ENCODE results near the gene SLC9A2.

The SLC9A2 gene, protein sequence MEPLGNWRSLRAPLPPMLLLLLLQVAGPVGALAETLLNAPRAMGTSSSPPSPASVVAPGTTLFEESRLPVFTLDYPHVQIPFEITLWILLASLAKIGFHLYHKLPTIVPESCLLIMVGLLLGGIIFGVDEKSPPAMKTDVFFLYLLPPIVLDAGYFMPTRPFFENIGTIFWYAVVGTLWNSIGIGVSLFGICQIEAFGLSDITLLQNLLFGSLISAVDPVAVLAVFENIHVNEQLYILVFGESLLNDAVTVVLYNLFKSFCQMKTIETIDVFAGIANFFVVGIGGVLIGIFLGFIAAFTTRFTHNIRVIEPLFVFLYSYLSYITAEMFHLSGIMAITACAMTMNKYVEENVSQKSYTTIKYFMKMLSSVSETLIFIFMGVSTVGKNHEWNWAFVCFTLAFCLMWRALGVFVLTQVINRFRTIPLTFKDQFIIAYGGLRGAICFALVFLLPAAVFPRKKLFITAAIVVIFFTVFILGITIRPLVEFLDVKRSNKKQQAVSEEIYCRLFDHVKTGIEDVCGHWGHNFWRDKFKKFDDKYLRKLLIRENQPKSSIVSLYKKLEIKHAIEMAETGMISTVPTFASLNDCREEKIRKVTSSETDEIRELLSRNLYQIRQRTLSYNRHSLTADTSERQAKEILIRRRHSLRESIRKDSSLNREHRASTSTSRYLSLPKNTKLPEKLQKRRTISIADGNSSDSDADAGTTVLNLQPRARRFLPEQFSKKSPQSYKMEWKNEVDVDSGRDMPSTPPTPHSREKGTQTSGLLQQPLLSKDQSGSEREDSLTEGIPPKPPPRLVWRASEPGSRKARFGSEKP

DNA sequence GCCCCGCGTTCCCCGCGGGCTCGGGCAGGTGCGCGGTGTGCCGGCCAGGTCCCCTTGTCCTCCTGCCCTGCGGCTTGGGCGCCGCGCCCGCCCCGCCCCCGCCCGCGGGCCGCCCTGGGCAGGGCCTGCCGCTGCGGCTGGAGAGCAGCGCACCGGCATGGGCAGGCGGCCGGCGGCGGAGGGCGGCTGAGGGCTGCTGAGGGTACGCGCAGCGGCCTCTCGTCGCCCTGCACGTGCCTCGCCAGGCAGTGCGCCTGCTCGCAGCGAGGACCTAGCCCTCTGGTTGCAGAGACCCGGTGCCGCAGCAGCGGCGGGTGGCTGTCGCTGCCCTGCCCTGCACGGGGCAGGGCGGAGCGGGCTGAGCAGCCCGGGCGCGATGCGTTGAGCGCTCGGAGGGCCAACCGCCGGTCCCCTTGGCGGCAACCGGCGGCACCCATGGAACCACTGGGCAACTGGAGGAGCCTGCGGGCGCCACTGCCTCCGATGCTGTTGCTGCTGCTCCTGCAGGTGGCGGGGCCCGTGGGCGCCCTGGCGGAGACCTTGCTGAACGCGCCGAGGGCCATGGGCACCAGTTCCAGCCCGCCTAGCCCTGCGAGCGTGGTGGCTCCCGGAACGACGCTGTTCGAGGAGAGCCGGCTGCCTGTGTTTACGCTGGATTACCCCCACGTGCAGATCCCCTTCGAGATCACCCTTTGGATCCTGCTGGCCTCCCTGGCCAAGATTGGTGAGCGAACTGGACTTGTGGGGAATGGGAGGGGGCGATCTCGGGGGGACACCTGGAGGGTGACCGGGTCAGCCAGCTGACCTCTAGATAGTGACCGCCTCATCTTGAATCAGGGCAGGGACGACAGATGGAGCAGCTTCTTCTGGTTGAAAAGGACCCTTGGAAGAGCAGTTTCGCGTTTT, at the start of gene SLC9A2:
SLC9A2 (plus strand) TSS at position 140 of the 906 bp plus-strand sequence; CDS start at position 436, 296 bp downstream.
- DNase-seq: no peak

DNA sequence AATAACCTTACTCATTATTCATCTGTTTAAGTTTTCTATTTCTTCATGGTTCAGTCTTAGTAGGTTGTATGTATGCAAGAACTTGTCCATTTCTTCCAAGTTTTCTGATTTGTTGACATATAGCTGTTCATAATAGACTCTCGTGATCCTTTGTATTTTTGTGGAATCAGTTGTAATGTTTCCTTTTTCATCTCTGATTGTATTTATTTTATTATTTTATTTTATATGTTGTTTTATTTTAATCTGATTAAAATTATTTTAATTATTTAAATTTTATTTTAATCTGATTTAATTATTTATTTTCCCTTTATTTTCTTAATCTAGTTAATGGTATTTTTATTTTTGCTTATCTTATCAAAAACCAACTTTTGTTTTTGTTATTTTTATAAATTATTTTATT, 43.5 kb upstream of the SLC9A2 start:
- DNase-seq: no peak

DNA sequence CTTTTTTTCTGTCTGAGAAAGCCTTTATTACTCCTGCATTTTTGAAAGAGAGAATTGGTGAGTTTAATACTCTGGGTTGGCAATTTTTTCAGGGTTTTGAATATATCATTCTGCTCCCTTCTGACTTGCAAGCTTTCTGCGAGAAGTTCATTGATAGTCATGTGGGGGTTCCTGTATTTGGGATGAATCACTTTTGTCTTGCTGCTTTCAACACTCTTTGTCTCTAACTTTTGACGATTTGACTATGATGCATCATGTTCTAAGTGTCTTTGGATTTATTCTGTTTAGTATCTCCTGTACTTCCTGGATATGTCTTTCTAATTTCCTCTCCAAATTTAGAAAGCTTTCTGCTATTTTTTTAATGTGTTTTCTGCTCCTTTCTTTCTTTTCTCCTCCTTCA, 41.0 kb upstream of the SLC9A2 start:
- DNase-seq: no peak

DNA sequence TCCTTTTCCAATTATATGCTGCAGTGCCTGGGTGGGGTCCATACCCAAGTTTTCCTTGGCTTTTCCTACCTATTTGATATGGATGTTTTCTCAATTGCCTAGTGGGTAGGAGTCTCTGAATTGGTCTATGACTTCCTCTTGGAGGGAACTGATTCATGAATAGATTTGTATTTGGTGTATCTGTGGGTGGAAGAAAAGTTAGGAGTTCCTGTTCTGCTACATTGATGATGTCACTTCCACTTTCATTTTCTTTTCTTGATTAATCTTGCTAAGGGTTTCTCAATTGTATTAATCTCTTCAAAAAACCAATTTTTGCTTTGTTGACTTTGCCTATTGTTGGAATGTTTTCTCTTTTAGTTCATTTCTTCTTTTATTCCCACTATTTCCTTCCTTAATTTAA, 37.4 kb upstream of the SLC9A2 start:
- no peak for DNase-seq

DNA sequence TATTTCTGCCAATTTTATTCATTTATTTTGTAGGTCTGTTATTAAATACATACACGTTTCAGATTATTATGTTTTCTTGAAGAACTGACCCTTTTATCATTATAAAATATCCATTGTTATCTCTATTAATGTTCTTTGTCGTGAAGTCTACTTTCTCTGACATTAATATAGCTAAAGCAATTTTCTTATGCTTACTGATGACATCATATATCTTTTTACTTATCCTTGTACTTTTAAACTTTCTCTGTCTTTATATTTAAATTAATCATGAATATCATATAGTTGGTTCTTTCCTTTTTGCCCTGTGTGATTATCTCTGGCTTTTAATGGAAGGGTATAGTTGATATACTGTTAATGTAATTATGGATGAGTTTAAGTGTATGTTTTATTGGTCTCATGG, 36.5 kb upstream of the SLC9A2 start:
- no peak for DNase-seq

DNA sequence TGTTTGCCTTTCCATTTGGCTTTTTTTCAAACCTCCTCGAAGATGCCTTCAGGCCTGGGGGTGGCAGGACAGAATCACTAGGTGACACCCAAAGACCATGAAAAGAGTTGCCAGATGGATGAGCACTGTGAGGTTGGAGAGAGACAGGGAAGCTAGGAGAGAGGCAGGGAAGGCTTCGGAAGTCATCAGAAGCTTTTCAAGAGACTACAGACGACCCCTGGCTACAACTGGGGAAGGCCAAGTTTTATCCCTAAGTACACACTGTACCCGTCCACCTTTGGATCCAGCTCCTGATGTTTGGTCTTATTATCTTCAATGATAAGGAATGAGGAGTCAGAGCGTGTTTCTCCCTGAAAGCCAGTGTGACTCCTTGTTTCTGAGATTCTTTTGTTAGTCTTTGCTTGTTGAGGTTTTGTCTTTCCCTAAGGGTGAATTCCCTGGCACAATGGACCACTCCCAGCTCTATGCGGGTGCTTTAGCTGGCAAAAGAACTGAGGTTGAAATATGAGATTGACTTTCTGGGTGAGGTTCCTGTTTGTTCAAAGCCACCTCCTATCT, 33.4 kb upstream of the SLC9A2 start:
- DNase-seq: no peak

DNA sequence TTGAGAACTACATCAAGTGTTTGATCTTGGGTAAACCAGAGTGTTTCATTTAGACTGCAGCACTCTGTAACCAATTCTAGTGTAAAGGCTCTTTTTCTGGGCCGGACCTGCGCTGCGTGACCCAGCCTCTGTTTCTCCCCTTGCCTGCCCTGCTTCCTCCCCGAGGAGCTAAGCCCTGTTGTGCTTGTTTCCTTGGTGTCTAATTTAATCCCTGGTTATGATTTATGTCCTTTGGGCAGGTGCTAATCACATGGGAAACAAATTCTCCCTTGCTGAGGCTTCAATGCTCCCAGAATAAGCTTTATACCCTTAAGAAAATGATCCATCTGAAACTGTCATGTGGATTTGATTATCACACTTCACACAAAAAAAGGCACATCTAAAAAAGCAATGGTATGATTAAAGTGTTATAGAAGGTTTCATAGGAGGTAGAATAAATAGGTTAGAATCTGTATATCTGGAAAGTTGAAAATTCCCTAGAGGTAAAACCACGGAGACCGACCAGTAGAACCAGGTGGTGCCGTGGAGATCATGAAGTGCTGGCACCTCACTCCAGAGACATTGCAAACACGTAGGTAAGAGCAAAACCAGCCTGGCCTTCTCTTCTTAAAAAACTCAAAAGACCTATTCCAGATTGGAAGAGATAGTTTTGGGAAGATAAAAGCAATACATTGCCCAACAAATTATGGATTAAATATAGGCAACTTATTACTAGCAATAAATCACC, 31.0 kb upstream of the SLC9A2 start:
- no peak for DNase-seq

DNA sequence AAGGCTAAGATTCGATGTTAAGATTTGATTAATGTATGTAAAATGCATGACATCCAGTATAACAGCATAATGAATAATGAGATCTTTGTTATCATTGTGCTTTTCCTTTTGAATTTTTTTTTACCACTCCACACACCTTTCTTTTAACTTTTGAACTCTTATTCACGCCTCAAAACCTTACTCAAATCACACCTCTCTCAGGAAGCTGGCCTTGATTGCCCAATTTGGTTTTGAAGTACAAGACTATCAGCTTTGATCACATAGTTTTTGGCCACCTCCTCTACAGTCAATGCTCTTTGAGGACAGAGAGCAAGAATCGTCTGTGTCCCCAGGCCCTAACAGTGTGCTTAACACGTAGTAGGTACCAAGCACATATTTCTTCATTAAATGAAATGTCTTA, 29.9 kb upstream of the SLC9A2 start:
- DNase-seq: no peak

DNA sequence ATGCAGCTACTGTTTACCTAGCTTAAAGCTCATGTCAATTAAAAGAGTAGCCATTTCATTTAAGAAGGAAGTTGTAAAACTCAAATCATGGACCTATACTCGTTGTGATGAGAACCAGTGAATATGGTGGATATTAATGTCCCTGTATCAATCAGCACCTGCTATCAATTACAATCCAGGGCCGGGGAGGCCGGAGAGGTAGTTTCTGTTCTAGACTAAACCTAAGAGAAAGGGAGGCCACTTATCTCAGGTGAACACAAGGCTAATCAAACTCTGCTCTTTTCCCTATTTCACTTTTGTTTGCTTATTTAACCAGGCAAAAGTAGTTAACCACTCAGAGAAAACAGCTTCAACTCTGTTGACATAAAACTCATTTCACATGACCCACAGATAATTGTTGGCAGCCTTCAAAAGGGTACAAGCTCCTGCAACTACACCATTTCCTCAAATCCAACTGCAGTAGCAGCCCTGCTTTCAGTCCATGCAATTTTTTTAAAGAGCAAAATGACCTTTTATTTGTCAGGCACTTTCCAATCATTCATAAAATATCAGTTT, 27.8 kb upstream of the SLC9A2 start:
- DNase-seq: no peak

DNA sequence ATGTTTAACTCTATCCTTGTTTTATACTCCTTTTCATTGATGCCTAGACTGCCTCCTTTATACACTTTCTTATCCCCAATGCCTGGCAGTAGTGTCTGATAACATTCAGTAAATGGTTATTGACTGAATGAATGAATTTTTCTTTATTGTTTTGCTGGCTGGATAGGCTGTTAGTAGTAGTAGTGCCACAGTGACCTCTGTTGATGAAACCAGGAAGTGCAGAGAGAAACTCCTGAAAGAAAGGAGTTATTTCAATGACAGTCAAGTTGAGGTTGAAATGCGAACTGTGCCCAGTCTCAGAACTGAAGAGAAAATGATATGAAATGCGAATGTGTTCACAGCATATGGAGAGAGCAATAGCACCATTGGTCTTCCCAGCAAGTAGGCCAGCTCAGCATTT, 26.8 kb upstream of the SLC9A2 start:
- DNase-seq: no peak

DNA sequence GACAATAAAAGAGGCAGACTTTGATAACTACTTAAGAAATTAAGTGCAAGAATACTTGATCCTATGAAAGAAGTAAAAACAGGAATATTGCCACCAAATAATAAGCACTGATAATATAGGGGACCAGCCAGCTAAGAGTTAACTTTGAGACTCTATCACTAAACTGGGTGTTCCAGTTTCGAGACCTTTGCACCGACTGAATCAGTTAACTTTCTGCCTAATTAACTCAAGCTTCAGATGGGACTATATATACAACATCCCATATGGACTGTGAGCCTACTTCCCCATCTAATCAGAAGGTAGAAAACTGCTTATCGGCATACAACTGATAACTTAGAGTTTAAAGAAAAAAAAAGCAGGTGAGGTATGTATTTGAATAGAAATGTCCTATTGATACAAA, 25.8 kb upstream of the SLC9A2 start:
- DNase-seq: no peak

DNA sequence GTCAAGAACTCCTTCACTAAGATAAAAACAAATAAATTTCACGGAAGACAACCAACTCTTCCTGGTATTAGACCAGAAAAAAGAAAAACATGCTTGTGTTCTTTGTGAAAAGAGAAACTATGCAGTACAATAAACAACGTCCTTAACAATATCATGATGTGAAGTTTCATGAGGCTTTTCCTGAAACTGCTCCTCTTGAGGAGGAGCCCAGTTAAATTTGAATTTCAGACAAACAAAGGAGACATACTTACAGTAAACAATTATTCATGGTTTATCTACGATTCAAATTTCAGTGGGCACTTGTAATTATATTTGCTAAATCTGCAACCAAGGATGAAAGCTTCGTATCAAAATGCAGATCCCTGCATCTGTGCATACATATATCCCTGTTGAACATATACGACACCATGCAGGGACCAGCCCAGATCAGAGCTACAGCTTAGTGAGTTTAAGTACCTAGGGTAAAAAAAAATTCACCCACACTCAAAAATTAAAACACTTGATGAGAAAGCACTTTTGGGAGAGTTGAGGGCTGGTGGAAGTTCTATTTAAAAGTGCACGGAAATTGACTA, 24.8 kb upstream of the SLC9A2 start:
- no peak for DNase-seq

DNA sequence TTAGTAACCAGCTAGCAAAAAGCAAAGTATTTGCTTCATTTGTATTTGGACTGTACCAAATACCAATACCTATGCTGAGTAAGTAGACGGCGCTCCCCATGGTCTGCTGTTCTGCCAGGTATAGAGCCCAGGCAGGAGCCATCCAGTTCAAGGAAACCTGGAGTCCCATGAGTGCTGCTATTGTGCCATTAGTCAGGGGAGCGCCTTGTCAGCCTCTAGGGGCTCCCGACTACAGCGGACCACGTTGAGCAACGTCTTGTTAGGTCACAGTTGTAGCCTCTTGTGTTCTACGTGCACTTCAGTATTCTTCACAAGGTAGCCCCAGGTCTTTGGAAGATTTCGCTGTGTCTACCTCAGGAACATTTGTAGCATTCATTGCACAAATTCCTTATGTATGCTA, 21.6 kb upstream of the SLC9A2 start:
- DNase-seq: no peak

DNA sequence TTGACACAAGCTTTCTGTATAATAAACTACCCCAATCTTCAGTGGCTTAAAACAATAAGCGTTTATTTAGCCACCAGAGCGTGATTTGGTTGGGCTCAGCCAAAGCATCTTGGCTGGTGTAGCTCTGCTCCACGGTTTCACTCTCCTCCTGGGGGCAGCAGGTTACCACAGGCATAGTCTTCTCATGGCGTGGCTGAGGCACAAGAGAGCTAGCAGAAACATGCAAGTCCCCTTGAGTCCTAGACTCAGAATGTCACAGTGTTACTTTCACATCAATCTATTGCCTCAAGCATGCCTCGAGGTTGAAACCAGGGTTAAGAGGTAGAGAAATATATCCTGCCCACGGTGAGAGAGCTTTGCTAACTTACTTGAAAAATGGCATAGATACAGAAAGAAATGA, 19.9 kb upstream of the SLC9A2 start:
- DNase-seq: no peak

DNA sequence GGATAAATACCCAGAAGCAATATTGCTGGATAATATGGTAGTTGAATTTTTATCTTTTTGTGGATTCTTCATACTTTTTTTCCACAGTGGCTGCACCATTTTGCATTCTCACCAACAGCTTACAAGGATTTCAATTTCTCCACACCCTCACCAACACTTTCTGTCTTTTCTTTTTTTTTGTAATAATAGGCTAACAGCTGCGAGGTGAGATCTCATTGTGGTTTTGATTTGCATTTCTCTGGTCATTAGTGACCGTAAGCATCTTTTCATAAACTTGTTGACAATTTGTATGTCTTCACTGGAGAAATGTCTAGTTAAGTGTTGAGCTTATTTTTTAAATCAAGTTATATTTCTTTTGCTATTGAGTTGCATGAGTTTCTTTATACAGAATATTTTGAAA, 17.6 kb upstream of the SLC9A2 start:
- no peak for DNase-seq

DNA sequence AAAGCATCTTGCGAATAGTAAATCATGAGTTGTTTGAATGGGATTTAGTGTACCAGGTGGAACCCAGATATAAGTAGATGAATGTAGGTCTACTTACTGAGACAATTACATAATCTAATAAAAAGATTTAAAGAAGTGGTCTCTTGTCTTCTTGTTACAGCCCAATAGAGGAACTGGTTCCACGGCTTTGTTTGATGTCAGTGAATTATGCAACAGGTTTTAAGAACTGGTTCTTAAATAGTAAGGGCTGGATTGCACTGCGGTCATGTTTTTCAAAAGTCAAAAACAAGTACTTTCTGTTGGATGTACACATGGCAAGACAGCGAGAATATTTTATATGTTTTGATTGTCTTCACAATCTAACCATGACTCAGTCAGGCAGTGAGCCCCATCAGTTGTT, 15.4 kb upstream of the SLC9A2 start:
- peak; percentile 72 for DNase-seq

DNA sequence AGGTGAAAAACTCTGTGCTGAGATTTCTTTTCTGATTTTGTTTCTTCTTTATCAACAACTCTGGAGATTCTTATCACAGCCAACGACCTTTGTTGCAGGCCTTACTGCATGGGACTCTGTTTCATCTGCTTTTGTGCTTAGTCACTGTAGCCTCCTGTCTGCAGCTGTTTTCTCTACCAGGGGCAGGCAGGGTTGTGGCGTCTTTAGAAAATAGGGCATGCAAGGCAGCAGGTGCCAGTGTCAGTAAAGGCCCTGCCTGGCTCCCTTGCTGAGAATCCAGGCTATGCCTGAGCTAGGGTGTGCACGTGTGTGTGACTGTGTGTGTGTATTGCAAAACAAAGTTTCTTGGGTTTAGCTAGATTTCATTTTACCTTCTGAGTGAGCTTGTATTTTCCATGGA, 14.6 kb upstream of the SLC9A2 start:
- DNase-seq: no peak

DNA sequence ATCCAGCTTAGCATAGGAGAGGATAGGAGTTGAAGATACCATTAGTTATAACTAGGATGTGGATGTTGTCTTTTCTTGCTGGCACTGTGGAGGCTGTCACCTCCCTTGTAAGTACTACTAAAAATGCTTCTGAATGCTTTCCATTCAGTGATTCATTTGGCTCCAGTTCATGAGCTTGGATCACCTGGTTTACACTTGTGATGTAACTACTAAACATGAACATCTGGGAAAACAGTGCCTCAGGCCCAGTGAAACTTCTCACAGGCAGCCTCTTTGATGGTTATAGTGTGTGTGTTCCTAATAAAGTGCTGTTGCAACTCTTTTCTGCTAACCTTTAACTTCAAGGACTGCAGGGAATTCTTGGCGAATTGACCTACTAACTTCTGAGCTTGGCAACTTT, 13.0 kb upstream of the SLC9A2 start:
- DNase-seq: no peak

DNA sequence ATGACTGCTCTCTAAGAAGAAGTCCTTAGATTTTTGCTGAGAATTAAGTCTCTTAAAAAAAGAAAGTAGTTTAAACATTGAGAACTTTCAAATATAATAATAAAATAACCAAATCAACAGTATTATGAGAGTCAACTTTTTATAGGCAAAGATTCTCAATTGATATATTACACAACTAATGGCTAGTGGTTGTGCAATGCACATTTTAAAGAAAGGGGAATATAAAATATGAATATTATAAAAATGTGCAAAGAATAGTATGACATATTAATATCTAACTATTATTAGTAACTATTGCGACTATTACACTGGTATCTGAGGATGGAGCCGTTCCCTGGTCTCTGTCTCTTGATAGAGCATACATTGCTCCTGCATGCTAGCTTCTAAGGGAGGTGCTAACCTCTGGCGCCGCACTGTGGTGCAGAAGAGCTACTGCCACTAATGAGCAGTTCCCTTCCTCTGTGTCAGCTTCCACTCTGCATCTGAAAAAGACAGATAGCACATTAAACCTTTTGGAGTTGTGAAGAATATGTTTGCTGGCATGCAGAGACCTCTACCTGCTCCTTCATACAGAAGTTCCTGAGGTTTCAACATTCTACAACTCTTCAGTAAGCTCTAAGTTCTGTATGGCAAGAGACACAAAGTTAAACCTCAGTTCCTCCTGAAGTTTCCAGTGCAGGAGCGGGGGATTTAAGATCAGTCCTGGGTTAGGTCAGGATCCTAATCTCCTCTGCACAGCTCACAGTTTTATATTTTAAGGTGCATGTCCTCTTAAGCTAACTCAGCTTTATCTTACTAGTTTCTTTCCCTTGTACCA, 3.5 kb upstream of the SLC9A2 start:
- peak; percentile 6 for DNase-seq
